GM19372 (cell line): ENCODE results near the gene C2CD4D.

Experiments
- ATAC-seq: cut with Tn5 transposase; IDR thresholded peaks from one replicate; pipeline ENCODE4 v1.9.1; 2021; ENCODE audit warnings: mild to moderate bottlenecking, low read depth, moderate library complexity; ENCODE audit not compliant: unreplicated experiment

Gene C2CD4D

GRCh38 chr1:151790940-151791651, 48.5 kb downstream of the C2CD4D start:
- no peak for ATAC-seq

DNA sequence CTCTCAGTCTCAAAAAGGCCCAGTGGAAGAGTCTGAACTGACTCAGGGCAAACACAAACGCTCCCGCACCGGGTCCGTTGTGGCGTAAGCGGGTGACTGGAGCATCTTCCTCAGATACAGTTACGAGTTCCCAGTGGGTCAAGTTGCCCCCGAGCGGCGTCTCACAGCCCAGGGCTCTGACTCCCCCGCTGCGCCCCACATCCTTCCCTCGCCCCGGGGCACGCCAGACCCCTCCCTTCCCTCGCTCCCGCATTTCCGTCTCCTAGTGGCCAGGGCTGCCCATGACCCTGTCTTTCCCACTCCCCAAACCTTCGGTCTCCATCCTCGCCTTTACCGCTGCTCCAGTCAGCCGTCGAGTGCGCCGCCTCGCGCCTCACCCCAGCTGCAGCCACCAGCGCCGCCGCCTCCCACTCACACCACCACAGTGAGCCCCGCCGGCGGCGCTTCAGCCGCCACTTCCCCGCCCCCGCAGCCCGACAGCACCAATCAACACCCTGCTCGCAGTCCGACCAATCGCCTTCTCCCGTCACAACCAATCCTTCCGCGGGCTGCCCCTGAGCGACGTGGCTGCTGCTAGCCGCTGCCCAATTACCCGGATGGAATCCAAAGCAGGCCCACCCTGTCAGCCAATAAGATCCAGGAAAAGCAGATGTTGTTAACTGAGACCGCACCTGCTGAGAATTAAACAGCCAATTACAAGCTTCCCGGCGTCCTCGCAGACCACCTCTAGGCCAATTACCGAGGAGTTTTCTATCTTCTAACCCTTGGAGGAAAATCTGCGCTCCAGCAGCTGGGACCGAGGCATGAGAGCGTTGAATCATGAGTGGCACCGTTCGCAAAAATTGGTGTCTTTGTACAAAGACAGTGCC, 49.3 kb downstream of the C2CD4D start, which contains the start of gene TDRKH:
Gene TDRKH, minus strand, starts transcription at position 430 of the 869 bp plus-strand sequence. CDS start 7,478 bp downstream, outside the sequence.
- ATAC-seq, result peak; percentile 98
